GM19463 (cell line): ENCODE results near the gene SPOCK2.
A peak's percentile ranks its signal among the peaks of the same experiment; 100 is the strongest.

Experiments used
- ATAC-seq: cut with Tn5 transposase; IDR thresholded peaks from one replicate; pipeline ENCODE4 v1.9.1; 2021; ENCODE audit warnings: mild to moderate bottlenecking, moderate library complexity; ENCODE audit not compliant: unreplicated experiment

The SPOCK2 gene

GRCh38 chr10:72058989-72059842 is 29.1 kb downstream of the SPOCK2 start:
- no peak for ATAC-seq

DNA sequence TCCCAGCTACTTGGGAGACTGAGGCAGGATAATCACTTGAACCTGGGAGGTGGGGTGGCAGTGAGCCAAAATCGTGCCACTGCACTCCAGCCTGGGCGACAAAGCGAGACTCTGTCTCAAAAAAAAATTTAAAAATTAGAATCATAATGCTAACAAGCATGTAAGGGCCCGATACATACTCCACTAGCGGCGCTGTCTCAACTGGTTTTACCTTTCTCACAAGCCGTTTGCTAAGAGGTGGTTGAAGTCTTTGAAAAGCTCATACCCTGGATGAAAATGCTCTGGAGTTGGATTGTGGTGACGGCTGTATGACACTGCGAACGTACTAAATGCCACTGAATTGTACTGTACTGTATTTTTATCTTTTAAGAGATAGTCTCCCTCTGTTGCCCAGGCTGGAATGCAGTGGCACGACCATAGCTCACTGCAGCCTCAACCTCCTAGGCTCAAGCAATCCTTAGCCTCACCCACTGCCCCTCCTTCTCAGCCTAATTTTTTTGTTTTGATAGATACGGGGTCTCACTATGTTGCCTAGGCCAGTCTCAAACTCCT is 29.9 kb downstream of the SPOCK2 start:
- ATAC-seq, result no peak

DNA sequence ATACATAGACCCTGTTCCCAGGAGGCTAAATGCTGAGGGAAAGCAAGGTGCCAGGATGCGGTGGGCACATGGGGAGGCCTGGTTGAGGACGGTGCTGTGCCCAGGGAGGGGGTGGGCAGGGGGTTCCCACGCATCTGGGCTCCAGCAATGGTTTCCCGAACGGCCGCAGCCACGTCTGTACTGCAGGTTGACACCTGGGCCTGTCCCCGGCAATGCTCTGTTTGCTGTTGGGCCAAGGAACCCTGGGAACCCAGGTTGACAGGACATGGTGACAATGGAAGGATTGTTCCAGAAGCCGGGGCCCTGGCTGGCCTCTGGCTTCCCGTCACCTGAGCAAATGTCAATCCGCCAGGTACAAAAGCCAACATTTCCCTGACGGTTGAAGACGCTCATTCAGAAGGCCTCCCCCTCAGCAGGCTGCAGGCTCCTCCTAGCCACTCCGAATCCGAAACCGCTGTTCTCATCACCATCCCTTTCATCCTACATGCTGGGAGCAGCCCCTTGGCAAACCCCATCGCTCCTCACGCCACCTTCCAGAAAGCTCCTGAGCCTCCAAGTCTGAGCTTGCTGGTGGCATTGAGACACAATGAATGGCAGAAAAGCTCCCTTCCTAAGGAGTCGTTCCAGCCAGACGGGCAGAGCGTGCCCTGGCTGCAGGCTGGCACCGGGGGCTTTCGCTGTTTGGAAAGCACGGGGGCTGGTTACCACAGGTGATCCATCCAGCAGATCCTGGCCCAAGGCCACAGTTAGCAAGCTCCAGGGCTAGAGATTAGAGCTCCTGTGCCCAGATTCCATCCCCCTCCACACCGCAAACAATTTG is 31.2 kb downstream of the SPOCK2 start:
- no peak for ATAC-seq

DNA sequence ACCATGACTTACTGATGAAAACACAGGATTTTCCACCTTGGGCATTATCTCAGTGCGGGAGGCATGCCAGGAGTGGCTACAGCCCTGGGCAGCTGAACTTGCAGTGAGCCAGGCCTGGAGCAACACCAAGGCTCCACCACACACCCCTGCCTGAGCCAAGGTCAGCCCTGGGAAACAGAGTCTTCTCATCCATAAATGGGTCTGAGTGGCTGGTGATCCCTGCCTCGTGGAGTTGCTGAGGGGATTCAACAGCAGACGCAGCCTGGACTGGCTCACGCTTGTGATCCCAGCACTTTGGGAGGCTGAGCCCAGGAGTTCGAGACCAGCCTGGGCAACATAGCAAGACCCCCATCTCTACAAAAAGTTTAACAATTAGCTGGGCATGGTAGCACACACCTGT is 32.2 kb downstream of the SPOCK2 start:
- no peak for ATAC-seq

DNA sequence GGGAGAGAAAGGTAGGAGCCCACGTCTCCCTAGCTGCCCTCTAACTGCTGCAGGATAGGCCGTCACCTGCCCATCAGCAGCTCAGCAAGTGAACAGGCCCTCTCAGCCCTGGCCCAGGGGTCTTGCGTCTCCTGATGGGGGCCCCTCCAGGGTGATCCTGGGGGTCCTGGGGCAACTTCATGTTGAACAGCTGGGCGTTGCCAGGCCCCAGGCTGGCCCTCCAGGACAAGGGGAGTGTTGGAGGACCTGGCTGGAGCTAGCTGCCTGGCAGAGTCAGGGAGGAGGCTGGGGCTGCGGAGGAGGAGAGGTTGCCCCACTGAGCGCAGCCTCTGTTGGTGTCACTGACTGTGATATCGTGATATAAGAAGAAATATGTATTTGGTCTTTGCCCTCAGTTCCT is 34.7 kb downstream of the SPOCK2 start:
- ATAC-seq, result no peak

- ATAC-seq, result no peak
Measured at GRCh38 chr10:72050873-72051272, 37.5 kb downstream of the SPOCK2 start.

DNA sequence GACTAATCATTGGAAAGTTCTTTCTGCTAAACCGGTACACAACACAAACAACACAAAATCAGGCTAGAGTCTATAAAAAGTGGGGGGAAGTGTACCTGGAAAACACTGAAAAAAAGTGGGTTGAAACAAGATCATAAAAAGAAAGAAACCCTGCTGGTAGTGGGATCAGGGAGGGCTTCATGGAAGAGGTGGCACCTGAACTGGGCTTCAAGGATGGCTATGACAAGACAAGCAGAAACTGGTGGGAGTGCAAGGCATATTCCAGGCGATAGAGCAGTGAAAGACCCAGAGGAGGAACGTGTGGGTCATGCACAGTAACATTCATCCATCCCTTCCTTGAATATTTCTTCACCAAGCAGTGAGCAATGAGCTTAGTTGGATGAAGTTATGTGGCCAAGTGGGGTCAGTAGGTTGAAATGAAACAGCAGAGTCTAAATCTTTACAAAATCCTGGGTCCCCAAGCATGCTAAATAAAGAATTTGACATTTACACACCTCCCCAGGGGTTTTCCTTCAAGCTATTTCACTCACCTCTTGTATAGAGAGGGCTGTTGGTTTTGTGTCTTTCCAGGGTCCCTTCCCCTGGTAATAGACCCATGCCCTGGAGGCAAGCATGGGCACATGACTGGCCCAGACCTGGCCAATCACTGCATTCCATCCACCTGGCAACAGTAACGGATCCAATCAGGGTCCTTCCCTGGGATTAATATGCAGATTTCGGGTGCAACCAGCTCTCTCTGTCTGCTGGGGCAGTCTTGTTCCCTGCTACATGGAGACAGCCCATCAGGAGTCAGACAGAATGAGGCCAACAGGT is 38.2 kb downstream of the SPOCK2 start:
- ATAC-seq, result no peak

DNA sequence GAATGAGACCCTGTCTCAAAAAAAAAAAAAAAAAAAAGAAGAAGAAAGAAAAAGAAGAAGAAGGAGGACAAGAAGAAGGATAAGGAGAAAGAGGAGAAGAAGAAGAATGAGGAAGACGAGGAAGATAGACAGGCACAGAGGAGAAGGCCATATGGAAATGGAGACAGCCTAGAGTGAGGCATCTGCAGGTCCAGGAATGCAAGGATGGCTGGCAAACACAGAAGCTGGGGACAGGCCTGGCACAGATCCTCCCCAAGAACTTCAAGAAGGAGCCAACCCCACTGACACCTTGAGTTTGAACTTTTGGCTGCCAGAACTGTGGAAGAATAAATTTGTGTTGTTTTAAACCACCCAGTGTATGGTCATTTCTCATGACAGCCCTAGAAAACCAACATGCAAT is 38.9 kb downstream of the SPOCK2 start:
- no peak for ATAC-seq

- peak; percentile 56 for ATAC-seq
Measured at GRCh38 chr10:72048450-72049124, 39.8 kb downstream of the SPOCK2 start.

DNA sequence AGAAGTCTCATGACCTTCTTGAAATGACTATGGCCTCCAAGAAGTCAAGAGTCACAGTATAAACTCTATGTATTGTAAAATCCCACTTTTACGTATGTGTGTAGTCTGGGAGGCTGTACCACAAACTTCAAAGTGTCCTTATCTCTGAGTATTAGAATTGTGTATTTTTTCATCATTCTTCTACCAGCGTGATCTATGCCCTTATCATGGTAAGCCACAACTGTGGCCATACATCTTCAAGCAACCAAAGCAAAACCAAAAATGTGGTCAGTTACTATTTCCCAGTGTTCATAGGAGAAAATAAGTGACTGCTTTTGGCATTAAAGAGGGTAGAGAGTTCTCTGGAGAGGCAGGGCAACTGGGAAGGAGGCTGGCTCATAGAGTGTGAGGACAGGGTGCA is 42.8 kb downstream of the SPOCK2 start:
- ATAC-seq, result no peak

- ATAC-seq, result no peak
Measured at GRCh38 chr10:72044417-72045041, 43.8 kb downstream of the SPOCK2 start.

DNA sequence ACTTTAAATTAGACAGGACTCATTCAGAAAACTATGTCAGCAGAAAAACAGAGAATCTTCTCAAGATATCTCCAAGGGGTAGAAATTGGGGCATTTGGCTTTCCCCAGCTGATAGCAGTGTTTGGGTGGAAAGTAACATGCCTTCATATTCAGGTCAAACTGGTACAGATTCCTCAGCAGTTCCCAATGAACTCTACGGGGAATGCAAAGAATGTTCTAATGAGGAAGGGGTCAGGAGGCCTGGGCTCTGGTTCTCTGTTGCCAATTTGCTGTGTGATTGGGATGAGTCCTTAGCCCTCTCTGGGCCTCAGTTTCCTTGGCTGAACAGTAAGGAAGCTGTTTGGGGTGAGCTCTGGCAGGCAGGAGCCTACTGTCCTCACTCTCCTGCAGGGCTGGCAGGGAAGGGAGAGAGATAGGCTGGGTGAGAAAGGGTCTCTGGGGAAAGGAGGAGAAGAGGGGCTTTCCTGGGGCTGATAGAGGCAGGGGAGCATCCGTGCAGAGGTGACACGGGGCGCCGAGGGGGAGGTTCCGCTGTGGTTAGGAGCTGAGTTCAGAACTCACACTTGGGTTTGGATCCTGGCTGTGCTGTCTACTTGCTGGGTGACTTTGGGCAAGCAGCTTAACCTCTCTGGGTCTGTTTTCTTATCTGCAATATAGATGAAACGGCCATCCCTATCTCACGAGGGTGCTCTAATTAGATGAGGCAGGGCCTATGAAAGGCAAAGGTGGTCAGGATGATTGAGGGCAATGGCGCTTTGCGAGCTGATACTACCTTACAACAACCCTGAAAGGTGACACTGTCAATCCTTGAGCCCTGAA is 45.1 kb downstream of the SPOCK2 start:
- no peak for ATAC-seq

- no peak for ATAC-seq
Measured at GRCh38 chr10:72041491-72041890, 46.9 kb downstream of the SPOCK2 start.

- no peak for ATAC-seq
Measured at GRCh38 chr10:72039377-72039776, 49.0 kb downstream of the SPOCK2 start.

DNA sequence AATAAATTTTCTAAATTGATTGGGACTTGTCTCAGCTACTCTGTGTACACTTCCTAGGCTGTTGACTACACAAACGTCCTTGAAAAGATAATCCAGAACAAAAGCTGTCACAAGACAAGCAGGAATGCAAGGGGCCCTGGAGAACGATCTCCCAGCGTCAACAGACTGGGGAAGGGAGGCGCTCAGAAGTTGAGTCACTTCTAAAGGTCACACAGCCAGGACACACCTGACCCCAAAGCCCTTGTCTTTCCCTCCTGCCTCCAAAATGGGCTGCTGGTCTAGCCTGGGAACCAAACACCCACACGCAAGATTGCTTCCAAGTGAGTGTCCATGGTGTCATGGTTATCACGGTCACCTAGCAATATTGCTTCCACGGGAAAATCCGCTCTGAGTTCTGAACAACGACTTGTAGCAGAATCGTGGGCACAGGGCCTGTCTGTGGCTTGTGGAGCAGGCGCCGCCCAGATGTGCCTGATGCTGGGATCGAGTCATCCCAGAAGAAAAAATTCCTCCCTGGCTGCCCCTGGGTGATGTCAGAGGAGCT is 49.8 kb downstream of the SPOCK2 start:
- no peak for ATAC-seq

GRCh38 chr10:72037811-72038210 is 50.5 kb downstream of the SPOCK2 start:
- ATAC-seq, result no peak

GRCh38 chr10:72037266-72037665 is 51.1 kb downstream of the SPOCK2 start:
- no peak for ATAC-seq

GRCh38 chr10:72035252-72035887 is 53.0 kb downstream of the SPOCK2 start:
- ATAC-seq, result no peak
